ENCODE data around the gene ABLIM3. TPM values are rescaled to one million over a fixed set of nuclear protein-coding genes. Genes with fewer than 3 reads are reported as not detected.

ABLIM3 gene
- total RNA-seq, 2 donors from 2014 or later, result 0.14 to 0.19 TPM

DNA sequence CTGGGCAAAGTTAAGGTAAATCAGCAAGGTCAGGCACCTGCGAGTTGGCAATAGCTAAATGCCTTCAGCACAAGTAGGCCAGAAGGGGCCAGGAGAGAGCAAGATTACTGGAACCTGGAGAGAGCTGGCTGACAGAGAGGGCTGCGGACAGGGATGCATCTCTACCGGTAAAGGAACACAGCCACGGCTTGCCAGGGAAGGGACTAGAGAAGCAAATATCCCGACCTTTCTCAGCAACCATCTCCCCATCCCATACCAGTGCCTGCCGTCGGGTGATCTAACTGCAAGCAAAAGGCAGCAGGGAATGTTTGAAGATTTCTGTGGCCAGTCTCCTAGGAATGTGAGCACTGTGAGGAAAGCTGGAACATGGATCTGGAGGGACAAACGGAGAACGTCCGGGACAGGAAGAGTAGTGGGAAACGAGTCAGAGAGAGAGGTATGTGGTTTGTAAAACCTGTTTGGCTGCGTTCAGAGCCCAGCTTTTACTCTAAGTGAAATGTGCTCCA lies 15.9 kb upstream of the ABLIM3 start:
- no peak overlapping the region for H3K27ac Mint-ChIP-seq
- H3K9me3 Mint-ChIP-seq, result no peaks in the 10 kb centered on the region
- peaks cover 16% of the 10 kb centered on the region for H3K27me3 Mint-ChIP-seq (ENCODE audit: low read depth)
- H3K36me3 Mint-ChIP-seq (ENCODE audit: insufficient read depth in 2 of 2), result no peaks in the 10 kb centered on the region
- no peak overlapping the region for H3K4me3 Mint-ChIP-seq
- no peaks in the 10 kb centered on the region for H3K4me1 Mint-ChIP-seq (ENCODE audit: low read depth)
- DNase-seq (no peak), ATAC-seq (replicated peaks in 1 of 2) (no peak)

GRCh38 chr5:149126906-149127305 lies 14.4 kb upstream of the ABLIM3 start:
- Mint-ChIP-seq H3K9me3 (no peaks in the 10 kb centered on the region), H3K4me3 (no peak overlapping the region), H3K27me3 (ENCODE audit: low read depth) (peaks cover 16% of the 10 kb centered on the region), H3K27ac (no peak overlapping the region), H3K36me3 (ENCODE audit: insufficient read depth in 2 of 2) (no peaks in the 10 kb centered on the region), H3K4me1 (ENCODE audit: low read depth) (no peaks in the 10 kb centered on the region)
- no peak for ATAC-seq (replicated peaks in 1 of 2)
- no peak for DNase-seq

- Mint-ChIP-seq H3K36me3 (ENCODE audit: insufficient read depth in 2 of 2) (no peaks in the 10 kb centered on the region), H3K4me1 (ENCODE audit: low read depth) (no peaks in the 10 kb centered on the region), H3K27me3 (ENCODE audit: low read depth) (peaks cover 16% of the 10 kb centered on the region), H3K27ac (no peak overlapping the region), H3K9me3 (no peaks in the 10 kb centered on the region), H3K4me3 (no peak overlapping the region)
- DNase-seq (no peak), ATAC-seq (replicated peaks in 1 of 2) (no peak)
Measured at GRCh38 chr5:149127394-149127955, 13.8 kb upstream of the ABLIM3 start.

DNA sequence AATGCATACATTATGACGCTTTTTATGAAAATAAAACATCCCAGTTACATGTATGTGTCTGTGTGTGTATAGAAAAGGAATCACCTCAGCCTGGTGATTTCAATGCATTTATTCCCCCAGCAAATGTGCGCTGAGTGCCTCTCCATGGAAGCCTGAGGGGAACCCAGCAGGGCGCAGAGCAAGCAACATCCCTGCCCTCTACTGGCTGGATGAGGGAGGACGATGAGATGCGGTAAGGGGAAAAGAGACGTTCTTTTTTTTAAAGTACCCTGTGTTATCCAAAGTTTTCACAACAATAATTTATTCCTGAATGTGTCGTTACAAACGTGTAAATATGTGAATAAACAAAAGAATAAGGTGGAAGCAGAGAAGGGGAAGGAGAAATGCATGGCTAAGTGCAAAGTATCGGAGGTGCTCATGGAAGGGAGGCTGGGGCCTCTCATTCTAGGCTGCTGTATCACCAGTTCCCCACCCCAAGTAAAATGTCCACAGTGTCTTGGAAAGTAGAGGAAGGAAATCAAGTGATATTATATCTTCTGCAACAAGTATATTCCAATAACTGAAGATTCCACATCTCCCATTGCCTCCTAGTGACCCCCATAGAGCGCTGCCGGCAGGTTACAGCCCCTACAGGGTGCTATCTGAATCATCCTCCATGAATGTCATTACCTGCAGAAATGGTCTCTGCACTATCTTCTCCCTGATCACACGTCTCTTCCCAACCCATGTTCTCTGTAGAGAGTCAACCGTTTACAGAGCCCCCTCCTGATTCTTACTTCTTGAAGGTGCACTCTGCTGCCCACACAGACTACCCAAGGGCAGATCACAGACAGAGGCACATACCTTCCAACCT lies 13.0 kb upstream of the ABLIM3 start:
- ATAC-seq (replicated peaks in 1 of 2) (peak; percentile 38 to 45), DNase-seq (peak in 1 of 2 donors; percentile 20)
- H3K27me3 Mint-ChIP-seq (ENCODE audit: low read depth), result peaks cover 16% of the 10 kb centered on the region
- H3K36me3 Mint-ChIP-seq (ENCODE audit: insufficient read depth in 2 of 2), result no peaks in the 10 kb centered on the region
- H3K9me3 Mint-ChIP-seq, result no peaks in the 10 kb centered on the region
- no peak overlapping the region for H3K27ac Mint-ChIP-seq
- no peak overlapping the region for H3K4me3 Mint-ChIP-seq
- H3K4me1 Mint-ChIP-seq (ENCODE audit: low read depth), result no peaks in the 10 kb centered on the region

- Mint-ChIP-seq H3K4me1 (ENCODE audit: low read depth) (no peaks in the 10 kb centered on the region), H3K36me3 (ENCODE audit: insufficient read depth in 2 of 2) (no peaks in the 10 kb centered on the region), H3K4me3 (no peak overlapping the region), H3K27me3 (ENCODE audit: low read depth) (peaks cover 21% of the 10 kb centered on the region), H3K9me3 (no peaks in the 10 kb centered on the region), H3K27ac (no peak overlapping the region)
- DNase-seq (no peak), ATAC-seq (replicated peaks in 1 of 2) (no peak)
Measured at GRCh38 chr5:149129181-149129580, 12.1 kb upstream of the ABLIM3 start.

DNA sequence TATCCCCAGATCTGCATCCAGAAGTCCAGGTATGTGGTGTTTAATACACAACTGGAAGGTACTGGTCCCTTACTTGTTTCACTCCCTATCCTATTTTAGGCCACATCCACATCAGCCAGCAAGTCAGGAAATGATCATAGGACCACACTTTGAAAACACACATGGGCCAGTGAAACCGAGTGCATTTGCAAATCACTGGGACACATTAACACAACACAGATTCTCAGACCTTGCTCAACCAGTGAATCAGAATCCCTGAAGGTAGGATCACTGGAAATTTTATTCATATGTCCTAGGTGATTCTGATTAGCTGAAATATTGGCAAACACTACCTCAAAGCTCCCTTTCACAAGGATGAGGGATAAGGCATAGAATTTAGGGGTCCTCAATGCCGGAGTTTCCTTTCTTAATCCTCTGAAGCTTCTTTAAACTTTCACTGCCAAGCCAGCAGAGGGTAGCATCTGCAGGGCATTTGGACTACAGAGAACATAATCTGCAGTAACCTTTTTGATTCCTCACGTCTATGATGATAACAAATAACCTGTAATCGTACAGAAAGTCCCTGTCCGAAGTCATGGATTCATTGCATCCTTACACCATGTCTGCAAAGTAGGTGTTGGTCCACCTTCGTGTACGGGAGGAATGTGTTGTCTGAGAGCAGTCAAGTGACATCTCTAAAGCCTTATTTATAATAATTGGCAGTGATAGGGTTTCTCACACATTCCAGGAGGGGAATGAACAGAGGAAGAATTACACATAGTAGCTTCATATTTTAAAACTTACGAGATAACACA lies 11.0 kb upstream of the ABLIM3 start:
- ATAC-seq (replicated peaks in 1 of 2) (no peak), DNase-seq (no peak)
- Mint-ChIP-seq H3K9me3 (no peaks in the 10 kb centered on the region), H3K4me1 (ENCODE audit: low read depth) (no peaks in the 10 kb centered on the region), H3K27ac (no peak overlapping the region), H3K27me3 (ENCODE audit: low read depth) (peaks cover 16% of the 10 kb centered on the region), H3K4me3 (no peak overlapping the region), H3K36me3 (ENCODE audit: insufficient read depth in 2 of 2) (no peaks in the 10 kb centered on the region)

DNA sequence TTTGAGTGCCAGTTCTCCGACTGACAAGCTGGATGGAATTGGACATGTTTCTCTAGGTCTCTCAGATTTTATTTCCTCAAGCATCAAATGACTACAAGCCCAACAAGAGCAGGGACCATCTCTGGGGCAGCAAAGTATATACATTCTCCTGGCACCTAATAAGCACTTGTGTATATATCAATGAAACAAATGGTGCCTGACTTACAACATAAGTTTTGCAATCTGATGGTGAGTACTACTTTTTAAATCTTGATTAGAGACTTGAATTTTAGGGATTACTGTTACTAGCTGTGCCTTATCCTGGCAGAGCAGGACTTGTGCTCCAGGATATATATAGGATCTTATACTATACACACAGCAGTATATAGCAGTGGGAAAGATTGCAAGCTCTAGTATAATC lies 8.8 kb upstream of the ABLIM3 start:
- H3K4me3 Mint-ChIP-seq, result no peak overlapping the region
- DNase-seq (no peak), ATAC-seq (replicated peaks in 1 of 2) (no peak)
- H3K9me3 Mint-ChIP-seq, result no peaks in the 10 kb centered on the region
- peaks cover 22% of the 10 kb centered on the region for H3K27me3 Mint-ChIP-seq (ENCODE audit: low read depth)
- no peak overlapping the region for H3K27ac Mint-ChIP-seq
- no peaks in the 10 kb centered on the region for H3K4me1 Mint-ChIP-seq (ENCODE audit: low read depth)
- H3K36me3 Mint-ChIP-seq (ENCODE audit: insufficient read depth in 2 of 2), result no peaks in the 10 kb centered on the region

DNA sequence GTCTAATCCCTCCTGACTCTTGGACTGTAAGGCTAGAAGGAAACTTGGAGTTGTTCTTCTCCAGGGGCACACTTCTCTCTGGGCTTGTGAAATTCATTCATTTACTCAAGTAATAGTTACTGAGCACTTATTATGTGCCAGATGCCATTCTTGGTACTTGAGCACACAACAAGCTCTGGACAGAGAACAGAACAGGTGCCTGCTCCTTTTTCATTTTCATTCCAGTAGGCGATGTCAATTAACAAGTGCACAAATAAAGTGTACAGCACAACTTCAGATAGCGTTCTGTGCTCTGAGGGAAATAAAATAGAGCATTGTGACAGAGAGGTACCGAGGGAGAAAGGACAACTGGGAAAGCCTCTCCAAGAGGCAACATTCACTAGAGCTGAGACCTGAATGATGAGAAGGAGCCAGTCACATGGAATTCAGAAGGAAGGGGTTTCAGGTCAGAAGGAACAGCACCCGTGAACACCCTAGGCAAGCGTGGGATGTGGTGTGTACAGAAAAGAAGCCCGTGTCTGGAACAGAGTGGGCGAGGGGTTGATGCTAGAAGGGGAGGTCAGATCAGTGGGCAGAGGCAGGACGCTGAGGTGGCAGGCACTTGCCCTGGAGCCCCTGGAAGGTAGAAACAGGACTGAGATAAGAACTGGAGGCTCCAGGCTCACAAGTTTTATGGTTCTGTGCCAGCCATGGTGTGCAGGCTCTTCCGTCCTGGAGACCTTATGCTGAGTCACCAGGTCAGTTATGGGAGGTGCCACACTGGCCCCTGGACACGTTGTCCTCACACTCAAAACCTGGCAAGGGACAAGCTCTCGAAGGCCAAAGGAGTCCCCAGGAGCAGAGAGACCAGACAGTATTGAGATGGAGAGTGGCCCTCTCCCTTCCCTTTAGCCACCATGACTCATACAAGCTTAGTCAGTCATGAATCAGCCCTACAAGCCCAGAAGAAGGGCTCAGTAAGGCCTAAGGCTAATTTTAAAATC lies 7.2 kb upstream of the ABLIM3 start:
- peak in 1 of 2 donors; percentile 39 for ATAC-seq (replicated peaks in 1 of 2)
- Mint-ChIP-seq H3K4me3 (no peak overlapping the region), H3K4me1 (ENCODE audit: low read depth) (no peaks in the 10 kb centered on the region), H3K9me3 (no peaks in the 10 kb centered on the region), H3K27ac (no peak overlapping the region), H3K27me3 (ENCODE audit: low read depth) (peaks cover 22% of the 10 kb centered on the region), H3K36me3 (ENCODE audit: insufficient read depth in 2 of 2) (no peaks in the 10 kb centered on the region)
- no peak for DNase-seq

GRCh38 chr5:149134778-149135500 lies 6.4 kb upstream of the ABLIM3 start:
- H3K36me3 Mint-ChIP-seq (ENCODE audit: insufficient read depth in 2 of 2), result no peaks in the 10 kb centered on the region
- no peaks in the 10 kb centered on the region for H3K4me1 Mint-ChIP-seq (ENCODE audit: low read depth)
- H3K4me3 Mint-ChIP-seq, result no peak overlapping the region
- ATAC-seq (replicated peaks in 1 of 2) (no peak), DNase-seq (no peak)
- no peaks in the 10 kb centered on the region for H3K9me3 Mint-ChIP-seq
- no peak overlapping the region for H3K27ac Mint-ChIP-seq
- peaks cover 22% of the 10 kb centered on the region for H3K27me3 Mint-ChIP-seq (ENCODE audit: low read depth)

DNA sequence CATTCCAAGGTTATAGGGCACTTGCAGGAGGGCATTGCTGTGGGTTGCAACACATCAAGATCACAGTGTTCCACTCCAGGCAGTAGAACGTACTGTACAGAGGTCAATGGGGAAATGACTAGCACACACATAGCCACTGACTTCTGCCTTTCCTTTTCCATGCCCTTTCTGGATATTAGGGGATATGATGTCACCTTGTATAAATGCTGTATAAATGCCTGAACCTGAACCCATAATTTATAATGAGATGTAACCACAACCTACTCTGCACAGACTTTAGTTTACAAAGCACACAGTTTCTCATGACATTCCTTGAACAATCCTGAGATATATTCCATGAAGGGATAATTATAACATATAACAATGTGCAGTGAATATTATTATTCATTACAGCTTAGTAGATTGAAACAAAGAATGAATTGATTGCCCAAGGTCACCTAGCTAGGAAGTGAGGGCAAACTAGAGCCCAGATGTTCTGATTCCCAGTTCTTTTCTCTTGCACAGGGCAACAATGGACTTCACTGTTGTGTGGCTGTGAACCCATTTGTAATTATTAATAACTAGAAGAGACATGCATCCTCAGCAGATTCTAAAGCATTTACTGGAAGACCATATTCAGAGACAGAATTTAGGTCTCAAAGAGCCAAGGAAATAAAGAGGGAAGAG lies 5.6 kb upstream of the ABLIM3 start:
- Mint-ChIP-seq H3K4me3 (no peak overlapping the region), H3K27me3 (ENCODE audit: low read depth) (peaks cover 22% of the 10 kb centered on the region), H3K27ac (no peak overlapping the region), H3K9me3 (no peaks in the 10 kb centered on the region), H3K36me3 (ENCODE audit: insufficient read depth in 2 of 2) (no peaks in the 10 kb centered on the region), H3K4me1 (ENCODE audit: low read depth) (no peaks in the 10 kb centered on the region)
- DNase-seq (no peak), ATAC-seq (replicated peaks in 1 of 2) (no peak)

DNA sequence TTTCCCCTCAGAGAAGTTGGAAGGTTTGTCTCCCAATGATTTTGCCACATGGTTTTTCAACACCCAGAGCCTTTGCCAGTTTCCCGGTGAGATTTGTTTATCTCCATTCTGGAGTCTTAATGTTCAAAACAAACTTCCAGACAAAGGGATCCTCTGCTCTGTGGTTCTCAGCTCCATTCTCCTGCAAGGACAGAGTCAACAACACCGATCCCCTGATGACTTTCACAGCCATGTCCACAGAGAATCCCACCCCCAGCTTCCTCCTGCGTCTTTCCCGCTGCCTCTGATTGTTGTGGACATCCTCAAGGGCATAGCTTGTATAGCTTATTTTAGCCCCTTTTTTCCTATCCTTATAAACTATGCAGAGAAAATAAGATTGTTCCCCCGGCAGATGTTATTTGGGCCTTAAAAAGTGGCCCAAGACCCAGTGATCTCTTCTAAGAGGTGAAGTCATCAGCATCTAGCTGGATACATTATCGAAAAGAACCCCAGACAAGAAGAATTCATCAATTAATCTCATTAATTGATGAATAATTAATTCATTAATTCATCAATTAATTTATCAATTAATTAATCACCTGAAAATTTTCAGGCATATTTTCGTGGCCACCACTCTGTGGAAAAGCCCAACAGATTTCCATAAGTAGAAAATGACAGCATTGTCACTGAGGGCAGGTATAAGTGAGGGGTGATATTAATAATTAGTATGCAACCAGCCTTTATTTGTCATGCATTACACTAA lies 2.9 kb upstream of the ABLIM3 start:
- Mint-ChIP-seq H3K4me3 (no peak overlapping the region), H3K27me3 (ENCODE audit: low read depth) (peaks cover 26% of the 10 kb centered on the region), H3K4me1 (ENCODE audit: low read depth) (no peaks in the 10 kb centered on the region), H3K9me3 (no peaks in the 10 kb centered on the region), H3K27ac (no peak overlapping the region), H3K36me3 (ENCODE audit: insufficient read depth in 2 of 2) (no peaks in the 10 kb centered on the region)
- DNase-seq (no peak), ATAC-seq (replicated peaks in 1 of 2) (no peak)
